ENCODE results near the gene ASF1A. TPM values are rescaled to one million over a fixed set of nuclear protein-coding genes. Genes with fewer than 3 reads are reported as not detected.

The ASF1A gene
- total and polyA plus RNA-seq, 4 donors = 5.6 to 27.0 (median 7.2) TPM

DNA sequence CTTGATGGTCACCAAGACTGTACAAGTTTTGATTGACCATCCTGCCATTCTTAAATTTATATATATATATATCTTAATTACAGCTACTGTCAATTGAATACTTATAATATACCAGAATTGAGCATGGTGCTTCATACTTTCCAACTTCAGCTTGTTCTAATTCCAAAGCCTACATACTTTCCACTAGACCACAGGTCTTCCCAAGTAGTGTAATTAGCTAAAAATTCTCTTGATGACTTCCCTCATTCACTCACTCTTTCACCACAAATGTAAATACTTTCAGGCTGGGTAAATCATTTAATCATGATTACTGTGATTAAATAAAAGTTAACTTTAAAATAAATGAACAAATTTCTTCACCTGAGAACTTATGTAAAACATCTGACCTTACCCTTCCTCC lies 3.4 kb downstream of the ASF1A start:
- DNase-seq (ENCODE audit: low spot score) = no peak

DNA sequence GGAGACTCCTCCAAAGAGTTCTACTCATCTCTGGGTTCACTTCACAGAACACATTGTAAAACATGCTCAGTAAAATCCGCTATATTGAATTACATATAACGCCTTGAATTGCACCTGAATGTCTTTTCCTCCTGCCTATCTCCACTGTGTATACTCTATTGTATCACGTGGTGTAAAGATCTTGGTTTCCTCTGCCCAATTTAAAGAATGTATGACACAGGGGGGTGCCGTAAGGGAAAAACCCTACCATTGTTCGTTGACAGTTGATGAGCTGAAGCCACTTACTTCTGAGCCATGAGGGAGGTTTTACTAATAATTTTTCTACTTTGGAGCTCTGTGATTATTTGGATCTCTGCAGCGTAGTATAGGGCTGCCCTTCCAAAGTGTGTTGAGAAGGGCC lies 6.0 kb downstream of the ASF1A start:
- Histone ChIP-seq H3K4me1 (ENCODE audit: control insufficient read depth in 4 of 4, insufficient read depth in 4 of 4, low read length in 3 of 4) (peaks cover 0 to 10% (median 4%) of the 10 kb centered on the region in 4 donors), H3K27ac (ENCODE audit: low read depth in 1 of 2, low read length in 2 of 2) (no peak overlapping the region), H3K36me3 (ENCODE audit: control insufficient read depth in 4 of 4, insufficient read depth in 3 of 4, low read depth in 1 of 4, low read length in 3 of 4) (peaks cover 0 to 6% (median 0%) of the 10 kb centered on the region in 4 donors), H3K27me3 (ENCODE audit: control insufficient read depth in 4 of 4, insufficient read depth in 4 of 4, low read length in 3 of 4) (no peaks in the 10 kb centered on the region), H3K9ac (ENCODE audit: low read depth in 1 of 2, low read length in 2 of 2) (no peak overlapping the region), H3K4me3 (ENCODE audit: low read depth in 1 of 3, low read length in 3 of 3) (no peak overlapping the region), H3K9me3 (ENCODE audit: control insufficient read depth in 4 of 4, low read length in 3 of 4) (no peaks in the 10 kb centered on the region)
- WGBS = 90% methylated on average over 6 of the region's 6 CpGs
- TF ChIP-seq JUND (IDR thresholded peaks at IDR 0.05) (no peak), REST (IDR thresholded peaks at IDR 0.05) (no peak), SP1 (IDR thresholded peaks at IDR 0.05) (no peak), NR2F2 (IDR thresholded peaks at IDR 0.05) (no peak), RXRA (IDR thresholded peaks at IDR 0.05) (no peak), HNF4A (conservative IDR thresholded peaks at IDR 0.05) (no peak), TAF1 (conservative IDR thresholded peaks at IDR 0.05) (no peak), GABPA (IDR thresholded peaks at IDR 0.05 in 1 of 2, conservative IDR thresholded peaks at IDR 0.05 in 1 of 2) (no peak), FOXA1 (IDR thresholded peaks at IDR 0.05) (no peak), CTCF (IDR thresholded peaks at IDR 0.05; ENCODE audit: low read depth, low read length, missing input control) (no peak), HNF4G (IDR thresholded peaks at IDR 0.05) (no peak)
- TF ChIP-seq, protein P1, sequence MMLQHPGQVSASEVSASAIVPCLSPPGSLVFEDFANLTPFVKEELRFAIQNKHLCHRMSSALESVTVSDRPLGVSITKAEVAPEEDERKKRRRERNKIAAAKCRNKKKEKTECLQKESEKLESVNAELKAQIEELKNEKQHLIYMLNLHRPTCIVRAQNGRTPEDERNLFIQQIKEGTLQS (IDR thresholded peaks at IDR 0.05) = no peak
- TF ChIP-seq, protein P2, sequence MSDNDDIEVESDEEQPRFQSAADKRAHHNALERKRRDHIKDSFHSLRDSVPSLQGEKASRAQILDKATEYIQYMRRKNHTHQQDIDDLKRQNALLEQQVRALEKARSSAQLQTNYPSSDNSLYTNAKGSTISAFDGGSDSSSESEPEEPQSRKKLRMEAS (IDR thresholded peaks at IDR 0.05) = no peak
- TF ChIP-seq, protein P3, sequence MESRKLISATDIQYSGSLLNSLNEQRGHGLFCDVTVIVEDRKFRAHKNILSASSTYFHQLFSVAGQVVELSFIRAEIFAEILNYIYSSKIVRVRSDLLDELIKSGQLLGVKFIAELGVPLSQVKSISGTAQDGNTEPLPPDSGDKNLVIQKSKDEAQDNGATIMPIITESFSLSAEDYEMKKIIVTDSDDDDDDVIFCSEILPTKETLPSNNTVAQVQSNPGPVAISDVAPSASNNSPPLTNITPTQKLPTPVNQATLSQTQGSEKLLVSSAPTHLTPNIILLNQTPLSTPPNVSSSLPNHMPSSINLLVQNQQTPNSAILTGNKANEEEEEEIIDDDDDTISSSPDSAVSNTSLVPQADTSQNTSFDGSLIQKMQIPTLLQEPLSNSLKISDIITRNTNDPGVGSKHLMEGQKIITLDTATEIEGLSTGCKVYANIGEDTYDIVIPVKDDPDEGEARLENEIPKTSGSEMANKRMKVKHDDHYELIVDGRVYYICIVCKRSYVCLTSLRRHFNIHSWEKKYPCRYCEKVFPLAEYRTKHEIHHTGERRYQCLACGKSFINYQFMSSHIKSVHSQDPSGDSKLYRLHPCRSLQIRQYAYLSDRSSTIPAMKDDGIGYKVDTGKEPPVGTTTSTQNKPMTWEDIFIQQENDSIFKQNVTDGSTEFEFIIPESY (IDR thresholded peaks at IDR 0.05) = no peak
- no peak for DNase-seq (ENCODE audit: low spot score)

More for the DNA sequence above, 3.4 kb downstream of the ASF1A start:
- Histone ChIP-seq H3K4me1 (ENCODE audit: control insufficient read depth in 4 of 4, insufficient read depth in 4 of 4, low read length in 3 of 4) (peaks cover under 1 to 13% (median 4%) of the 10 kb centered on the region in 4 donors), H3K9me3 (ENCODE audit: control insufficient read depth in 4 of 4, low read length in 3 of 4) (no peaks in the 10 kb centered on the region), H3K4me3 (ENCODE audit: low read depth in 1 of 3, low read length in 3 of 3) (no peak overlapping the region), H3K9ac (ENCODE audit: low read depth in 1 of 2, low read length in 2 of 2) (no peak overlapping the region), H3K36me3 (ENCODE audit: control insufficient read depth in 4 of 4, insufficient read depth in 3 of 4, low read depth in 1 of 4, low read length in 3 of 4) (peaks cover 0 to 2% (median 0%) of the 10 kb centered on the region in 4 donors), H3K27me3 (ENCODE audit: control insufficient read depth in 4 of 4, insufficient read depth in 4 of 4, low read length in 3 of 4) (no peaks in the 10 kb centered on the region), H3K27ac (ENCODE audit: low read depth in 1 of 2, low read length in 2 of 2) (no peak overlapping the region)
- no peak for TF ChIP-seq TAF1 (conservative IDR thresholded peaks at IDR 0.05)
- no peak for TF ChIP-seq FOXA2 (IDR thresholded peaks at IDR 0.05)
- no peak for TF ChIP-seq HNF4G (IDR thresholded peaks at IDR 0.05)
- TF ChIP-seq NR2F2 (IDR thresholded peaks at IDR 0.05) = no peak
